Transverse colon (tissue), 4 donors: ENCODE data around the gene MAZ.
"Not testable (repeated sequence)": the region's sequence is repeated elsewhere in the genome, so short reads cannot be mapped to it uniquely, and the experiment has no call there.

Experiments used
- EP300 ChIP-seq: sonication (generic); formaldehyde crosslinking; IDR thresholded peaks from one replicate; pipeline ENCODE4 v1.6.1; 2017; ENCODE audit warnings: antibody characterized with exemption, low read depth
- POLR2A ChIP-seq: fragments of 450-650 bp; IDR thresholded peaks from one replicate; pipeline ENCODE4 v1.6.1; 2016; ENCODE audit warnings: antibody characterized with exemption, mild to moderate bottlenecking, moderate library complexity
- POLR2AphosphoS5 ChIP-seq, 3 donors: sonication (generic); formaldehyde crosslinking; IDR thresholded peaks; one replicate each; pipeline ENCODE4 v1.6.1; 2016; ENCODE audit warnings: antibody characterized with exemption in 3 of 3
- TF ChIP-seq, protein P1 (sequence below), 5 experiments: fragments of 200-600 bp in 3 of 5; fragments of 450-650 bp in 2 of 5; sonication (generic) in 3 of 5; IDR thresholded peaks; 1 replicate in 2 of 5; 2 replicates in 3 of 5; pipeline ENCODE4 v1.5.1; 2016 to 2017; ENCODE audit warnings: antibody characterized with exemption in 5 of 5, inconsistent platforms in 3 of 5, mild to moderate bottlenecking in 2 of 5, moderate library complexity in 1 of 5

DNA sequence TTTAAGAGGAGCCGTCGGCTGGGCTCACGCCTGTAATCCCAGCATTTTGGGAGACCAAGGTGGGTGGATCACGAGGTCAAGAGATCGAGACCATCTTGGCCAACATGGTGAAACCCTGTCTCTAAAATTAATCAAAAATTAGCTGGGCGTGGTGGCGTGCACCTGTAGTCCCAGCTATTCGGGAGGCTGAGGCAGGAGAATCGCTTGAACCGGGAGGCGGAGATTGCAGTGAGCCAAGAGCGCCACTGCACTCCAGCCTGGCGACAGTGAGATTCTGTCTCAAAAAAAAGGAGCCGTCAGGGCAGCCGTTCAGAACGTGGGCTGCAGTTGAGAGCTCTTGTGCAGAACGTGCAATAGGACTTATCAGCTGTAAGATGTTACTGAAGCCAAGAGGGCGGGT is 13.2 kb upstream of the MAZ start:
- TF ChIP-seq POLR2AphosphoS5 (IDR thresholded peaks at IDR 0.05); POLR2A; EP300: not testable (repeated sequence)
- TF ChIP-seq, protein P1, sequence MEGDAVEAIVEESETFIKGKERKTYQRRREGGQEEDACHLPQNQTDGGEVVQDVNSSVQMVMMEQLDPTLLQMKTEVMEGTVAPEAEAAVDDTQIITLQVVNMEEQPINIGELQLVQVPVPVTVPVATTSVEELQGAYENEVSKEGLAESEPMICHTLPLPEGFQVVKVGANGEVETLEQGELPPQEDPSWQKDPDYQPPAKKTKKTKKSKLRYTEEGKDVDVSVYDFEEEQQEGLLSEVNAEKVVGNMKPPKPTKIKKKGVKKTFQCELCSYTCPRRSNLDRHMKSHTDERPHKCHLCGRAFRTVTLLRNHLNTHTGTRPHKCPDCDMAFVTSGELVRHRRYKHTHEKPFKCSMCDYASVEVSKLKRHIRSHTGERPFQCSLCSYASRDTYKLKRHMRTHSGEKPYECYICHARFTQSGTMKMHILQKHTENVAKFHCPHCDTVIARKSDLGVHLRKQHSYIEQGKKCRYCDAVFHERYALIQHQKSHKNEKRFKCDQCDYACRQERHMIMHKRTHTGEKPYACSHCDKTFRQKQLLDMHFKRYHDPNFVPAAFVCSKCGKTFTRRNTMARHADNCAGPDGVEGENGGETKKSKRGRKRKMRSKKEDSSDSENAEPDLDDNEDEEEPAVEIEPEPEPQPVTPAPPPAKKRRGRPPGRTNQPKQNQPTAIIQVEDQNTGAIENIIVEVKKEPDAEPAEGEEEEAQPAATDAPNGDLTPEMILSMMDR (IDR thresholded peaks at IDR 0.05): not testable (repeated sequence)
